Neural cell (in vitro differentiated cells): ENCODE measurements around the gene PRKAR1B. TPM values are rescaled to one million over a fixed set of nuclear protein-coding genes. Genes with fewer than 3 reads are reported as not detected.

Experiments
- H2AFZ ChIP-seq: fragments of 200-600, 300-800 bp; sonication (generic), shearing (Covaris generic); 2 replicates; pipeline ENCODE4 v1.6.0; 2014; ENCODE audit warnings: low read depth, mild to moderate bottlenecking, antibody characterized with exemption, low read length, moderate library complexity
- H3F3A ChIP-seq: fragments of 200-600 bp; shearing (Covaris generic); 2 replicates; pipeline ENCODE4 v1.6.1; 2016; ENCODE audit warnings: mild to moderate bottlenecking, moderate library complexity, mixed read lengths, antibody characterized with exemption, low read length; ENCODE audit not compliant: insufficient read depth, poor library complexity, severe bottlenecking
- H3K27ac ChIP-seq: fragments of 200-600, 300-800 bp; sonication (generic), shearing (Covaris generic); 2 replicates; pipeline ENCODE4 v1.5.1; 2014; ENCODE audit warnings: mild to moderate bottlenecking, low read length, moderate library complexity
- H3K27me3 ChIP-seq: fragments of 300-800, 200-600 bp; sonication (generic), shearing (Covaris generic); 2 replicates; pipeline ENCODE4 v1.6.0; 2014; ENCODE audit warnings: mild to moderate bottlenecking, low read depth, low read length, moderate library complexity; ENCODE audit not compliant: insufficient read depth
- H3K36me3 ChIP-seq: fragments of 300-800, 200-600 bp; sonication (generic), shearing (Covaris generic); 2 replicates; pipeline ENCODE4 v1.5.1; 2014; ENCODE audit warnings: mild to moderate bottlenecking, antibody characterized with exemption, low read length, moderate library complexity; ENCODE audit not compliant: insufficient read depth
- H3K4me2 ChIP-seq: fragments of 300-800, 200-600 bp; sonication (generic), shearing (Covaris generic); 2 replicates; pipeline ENCODE4 v1.6.0; 2014; ENCODE audit warnings: mild to moderate bottlenecking, low read length
- H3K4me3 ChIP-seq: fragments of 300-800, 200-600 bp; sonication (generic), shearing (Covaris generic); 2 replicates; pipeline ENCODE4 v1.5.1; 2014; ENCODE audit warnings: mild to moderate bottlenecking, low read length, moderate library complexity
- H3K79me2 ChIP-seq: fragments of 200-600 bp; shearing (Covaris generic); replicated peaks from 2 replicates; pipeline ENCODE4 v1.6.0; 2014; ENCODE audit warnings: mild to moderate bottlenecking, low read length, moderate library complexity; ENCODE audit not compliant: insufficient read depth
- H3K9ac ChIP-seq: fragments of 300-800, 200-600 bp; sonication (generic), shearing (Covaris generic); 2 replicates; pipeline ENCODE4 v1.6.1; 2016; ENCODE audit warnings: mild to moderate bottlenecking, low read length, mixed read lengths
- H3K9me2 ChIP-seq: fragments of 200-600 bp; shearing (Covaris generic); 2 replicates; pipeline ENCODE4 v1.6.1; 2016; ENCODE audit warnings: mild to moderate bottlenecking, low read length, mixed read lengths; ENCODE audit not compliant: insufficient read depth
- H3K9me3 ChIP-seq: fragments of 200-600, 300-800 bp; sonication (generic), shearing (Covaris generic); 2 replicates; pipeline ENCODE4 v1.6.1; 2016; ENCODE audit warnings: mild to moderate bottlenecking, mixed run types, low read length, moderate library complexity, mixed read lengths
- H4K20me1 ChIP-seq: fragments of 200-600 bp; shearing (Covaris generic); 2 replicates; pipeline ENCODE4 v1.6.1; 2016; ENCODE audit warnings: mild to moderate bottlenecking, mixed run types; ENCODE audit not compliant: insufficient read depth
- CTCF ChIP-seq: fragments of 450-650 bp; IDR thresholded peaks from 2 replicates; pipeline ENCODE4 v1.5.1; 2014; ENCODE audit warnings: antibody characterized with exemption, mild to moderate bottlenecking, moderate library complexity; ENCODE audit not compliant: poor library complexity, severe bottlenecking
- EP300 ChIP-seq: fragments of 450-650 bp; conservative IDR thresholded peaks from 2 replicates; pipeline ENCODE4 v1.6.1; 2014; ENCODE audit warnings: antibody characterized with exemption, mild to moderate bottlenecking, moderate library complexity; ENCODE audit not compliant: poor library complexity, severe bottlenecking
- EZH2 ChIP-seq: fragments of 200-600, 300-800 bp; shearing (Covaris generic), sonication (generic); IDR thresholded peaks from 2 replicates; pipeline ENCODE4 v1.6.1; 2014; ENCODE audit warnings: antibody characterized with exemption, low read length, borderline replicate concordance, mild to moderate bottlenecking; ENCODE audit not compliant: insufficient read depth, poor library complexity, severe bottlenecking
- MXI1 ChIP-seq: fragments of 450-650 bp; conservative IDR thresholded peaks from 2 replicates; pipeline ENCODE4 v1.6.1; 2014; ENCODE audit warnings: antibody characterized with exemption, mild to moderate bottlenecking; ENCODE audit not compliant: poor library complexity, severe bottlenecking
- POLR2AphosphoS5 ChIP-seq: IDR thresholded peaks from 2 replicates; pipeline ENCODE4 v1.6.1; 2012
- RAD21 ChIP-seq: fragments of 450-650 bp; conservative IDR thresholded peaks from 2 replicates; pipeline ENCODE4 v1.6.1; 2014; ENCODE audit warnings: antibody characterized with exemption, mild to moderate bottlenecking, moderate library complexity
- REST ChIP-seq: IDR thresholded peaks from 2 replicates; pipeline ENCODE4 v1.6.1; 2012; ENCODE audit warnings: borderline replicate concordance
- SMC3 ChIP-seq: fragments of 450-650 bp; conservative IDR thresholded peaks from 2 replicates; pipeline ENCODE4 v1.6.1; 2014; ENCODE audit warnings: antibody characterized with exemption, mild to moderate bottlenecking, moderate library complexity; ENCODE audit not compliant: poor library complexity
- TAF1 ChIP-seq: IDR thresholded peaks from 2 replicates; pipeline ENCODE4 v1.6.1; 2012; ENCODE audit warnings: low read depth
- polyA plus RNA-seq: library from polyadenylated mRNA; depleted of rRNA; stranded (reverse); fragments of >200 nt; gene quantifications from 2 replicates; pipeline ENCODE4 v1.2.3, GENCODE V29; 2014

PRKAR1B gene
- polyA plus RNA-seq, 1 donor from 2014 or later, result 38.6 TPM

GRCh38 chr7:651032-651728 lies 75.9 kb downstream of the PRKAR1B start:
- Histone ChIP-seq H3K27me3 (no peaks in the 10 kb centered on the region), H3K36me3 (no peaks in the 10 kb centered on the region), H3K9me3 (peaks cover 11% of the 10 kb centered on the region), H3K9ac (no peak overlapping the region), H3K4me3 (no peak overlapping the region), H3K79me2 (no peaks in the 10 kb centered on the region), H3K4me2 (no peak overlapping the region), H2AFZ (no peak overlapping the region), H3K27ac (no peak overlapping the region), H4K20me1 (no peaks in the 10 kb centered on the region), H3F3A (no peaks in the 10 kb centered on the region), H3K9me2 (no peaks in the 10 kb centered on the region)
- TF ChIP-seq TAF1, result no peak
- no peak for TF ChIP-seq RAD21
- no peak for TF ChIP-seq POLR2AphosphoS5
- TF ChIP-seq REST, result no peak
- TF ChIP-seq EZH2, result no peak
- TF ChIP-seq CTCF, result no peak
- TF ChIP-seq SMC3, result no peak
- TF ChIP-seq EP300, result no peak
- TF ChIP-seq MXI1, result no peak

- H3K79me2 ChIP-seq, result no peaks in the 10 kb centered on the region
- H3K9ac ChIP-seq, result no peak overlapping the region
- H4K20me1 ChIP-seq, result no peaks in the 10 kb centered on the region
- H3K27ac ChIP-seq, result no peak overlapping the region
- H3K9me3 ChIP-seq, result peaks cover 11% of the 10 kb centered on the region
- H3K4me2 ChIP-seq, result no peak overlapping the region
- no peak overlapping the region for H2AFZ ChIP-seq
- no peaks in the 10 kb centered on the region for H3F3A ChIP-seq
- no peak overlapping the region for H3K4me3 ChIP-seq
- no peak for TF ChIP-seq REST
- TF ChIP-seq RAD21, result no peak
- no peak for TF ChIP-seq TAF1
- no peak for TF ChIP-seq MXI1
- TF ChIP-seq EZH2, result no peak
- TF ChIP-seq SMC3, result no peak
- no peak for TF ChIP-seq EP300
- no peak for TF ChIP-seq POLR2AphosphoS5
- no peak for TF ChIP-seq CTCF
- H3K36me3 ChIP-seq, result no peaks in the 10 kb centered on the region
- H3K27me3 ChIP-seq, result no peaks in the 10 kb centered on the region
- no peaks in the 10 kb centered on the region for H3K9me2 ChIP-seq
Observed at GRCh38 chr7:650339-651031, 76.6 kb downstream of the PRKAR1B start.
